Measurements from ENCODE around the gene PPP1R9A.

DNA sequence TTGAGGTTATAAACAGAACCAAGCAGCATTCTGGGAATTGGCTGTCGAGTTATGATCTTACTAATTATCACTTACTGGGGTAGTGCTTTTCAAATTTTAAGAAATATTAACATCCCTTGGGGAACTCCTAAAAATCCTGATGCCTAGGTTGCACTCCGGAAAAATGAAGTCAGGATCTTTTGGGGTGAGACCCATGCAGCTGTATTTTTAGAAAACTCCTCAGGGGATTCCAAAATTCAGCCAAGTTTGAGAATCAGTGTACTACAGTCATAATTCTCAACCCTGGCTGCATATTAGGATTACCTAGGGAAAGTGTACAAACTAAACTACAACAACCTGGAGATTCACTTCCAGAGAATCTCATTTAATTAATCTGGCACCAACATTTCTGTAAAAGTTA lies 17.2 kb upstream of the PPP1R9A start:
- TF ChIP-seq E2F4 (IDR thresholded peaks at IDR 0.05; ENCODE audit: low read depth, low read length) = no peak
- TF ChIP-seq, protein P1, sequence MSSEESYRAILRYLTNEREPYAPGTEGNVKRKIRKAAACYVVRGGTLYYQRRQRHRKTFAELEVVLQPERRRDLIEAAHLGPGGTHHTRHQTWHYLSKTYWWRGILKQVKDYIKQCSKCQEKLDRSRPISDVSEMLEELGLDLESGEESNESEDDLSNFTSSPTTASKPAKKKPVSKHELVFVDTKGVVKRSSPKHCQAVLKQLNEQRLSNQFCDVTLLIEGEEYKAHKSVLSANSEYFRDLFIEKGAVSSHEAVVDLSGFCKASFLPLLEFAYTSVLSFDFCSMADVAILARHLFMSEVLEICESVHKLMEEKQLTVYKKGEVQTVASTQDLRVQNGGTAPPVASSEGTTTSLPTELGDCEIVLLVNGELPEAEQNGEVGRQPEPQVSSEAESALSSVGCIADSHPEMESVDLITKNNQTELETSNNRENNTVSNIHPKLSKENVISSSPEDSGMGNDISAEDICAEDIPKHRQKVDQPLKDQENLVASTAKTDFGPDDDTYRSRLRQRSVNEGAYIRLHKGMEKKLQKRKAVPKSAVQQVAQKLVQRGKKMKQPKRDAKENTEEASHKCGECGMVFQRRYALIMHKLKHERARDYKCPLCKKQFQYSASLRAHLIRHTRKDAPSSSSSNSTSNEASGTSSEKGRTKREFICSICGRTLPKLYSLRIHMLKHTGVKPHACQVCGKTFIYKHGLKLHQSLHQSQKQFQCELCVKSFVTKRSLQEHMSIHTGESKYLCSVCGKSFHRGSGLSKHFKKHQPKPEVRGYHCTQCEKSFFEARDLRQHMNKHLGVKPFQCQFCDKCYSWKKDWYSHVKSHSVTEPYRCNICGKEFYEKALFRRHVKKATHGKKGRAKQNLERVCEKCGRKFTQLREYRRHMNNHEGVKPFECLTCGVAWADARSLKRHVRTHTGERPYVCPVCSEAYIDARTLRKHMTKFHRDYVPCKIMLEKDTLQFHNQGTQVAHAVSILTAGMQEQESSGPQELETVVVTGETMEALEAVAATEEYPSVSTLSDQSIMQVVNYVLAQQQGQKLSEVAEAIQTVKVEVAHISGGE (CRISPR knock-in tag; IDR thresholded peaks at IDR 0.05) = no peak
- TF ChIP-seq CTCF (IDR thresholded peaks at IDR 0.05 in 2 of 3, conservative IDR thresholded peaks at IDR 0.05 in 1 of 3; ENCODE audit: control insufficient read depth in 2 of 3, extremely low read depth in 1 of 3, insufficient read depth in 1 of 3, low read depth in 3 of 3, low read length in 3 of 3) = no peak
- no peak for TF ChIP-seq TBL1XR1 (IDR thresholded peaks at IDR 0.05; ENCODE audit: low read depth, low read length)
- no peak for TF ChIP-seq ZNF384 (IDR thresholded peaks at IDR 0.05; ENCODE audit: borderline replicate concordance, low read depth, low read length)
- TF ChIP-seq SMAD1 (IDR thresholded peaks at IDR 0.05; ENCODE audit: low read depth, partially characterized antibody) = no peak
- TF ChIP-seq MAX (IDR thresholded peaks at IDR 0.05; ENCODE audit: low read depth, low read length) = no peak
- TF ChIP-seq TCF7 (IDR thresholded peaks at IDR 0.05; ENCODE audit: borderline replicate concordance) = no peak
- TF ChIP-seq, protein P2, sequence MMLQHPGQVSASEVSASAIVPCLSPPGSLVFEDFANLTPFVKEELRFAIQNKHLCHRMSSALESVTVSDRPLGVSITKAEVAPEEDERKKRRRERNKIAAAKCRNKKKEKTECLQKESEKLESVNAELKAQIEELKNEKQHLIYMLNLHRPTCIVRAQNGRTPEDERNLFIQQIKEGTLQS (IDR thresholded peaks at IDR 0.05; ENCODE audit: borderline replicate concordance, extremely low read depth, low read depth, low read length) = no peak
- no peak for TF ChIP-seq GABPA (IDR thresholded peaks at IDR 0.05; ENCODE audit: low read depth)
- TF ChIP-seq ZBED1 (IDR thresholded peaks at IDR 0.05; ENCODE audit: borderline replicate concordance) = no peak
- no peak for TF ChIP-seq POLR2A (IDR thresholded peaks at IDR 0.05; ENCODE audit: low read depth, low read length)

All from GM12878 (cell line).